SK-MEL-5 (cell line): ENCODE data around the gene LRBA. TPM values are rescaled to one million over a fixed set of nuclear protein-coding genes. Genes with fewer than 3 reads are reported as not detected.

ENCODE experiments used
- DNase-seq: peaks from one replicate; pipeline ENCODE4 v3.0.0-alpha.2; 2016; ENCODE audit warnings: low read depth, low spot score
- in situ Hi-C: cut with HindIII; loops from 2 replicates; pipeline ENCODE4 v1.10.0; 2016; ENCODE audit warnings: low sequenced_read_pairs, high pct_unique_total_duplicates, low pct_unique_long_range_greater_than_20kb
- total RNA-seq: library from RNA; depleted of rRNA; stranded (reverse); fragments of >200 nt; shearing (Covaris generic); gene quantifications from 2 replicates; pipeline ENCODE4 v1.2.3, GENCODE V29; 2014

LRBA gene
- total RNA-seq, 1 experiment from 2014 or later = 31.0 TPM

GRCh38 chr4:150354214-150354796 lies 660.8 kb downstream of the LRBA start:
- in situ Hi-C loops = no loop called here
- no peak for DNase-seq

GRCh38 chr4:150348079-150348478 lies 667.0 kb downstream of the LRBA start:
- in situ Hi-C loops = no loop called here
- DNase-seq = no peak

GRCh38 chr4:150345207-150345744 lies 669.8 kb downstream of the LRBA start:
- in situ Hi-C loops = no loop called here
- no peak for DNase-seq

GRCh38 chr4:150343796-150344195 lies 671.3 kb downstream of the LRBA start:
- no peak for DNase-seq
- in situ Hi-C loops = no loop called here

- no peak for DNase-seq
- in situ Hi-C loops = no loop called here
Observed at GRCh38 chr4:150342945-150343344, 672.1 kb downstream of the LRBA start.

GRCh38 chr4:150337734-150338133 lies 677.4 kb downstream of the LRBA start:
- in situ Hi-C loops = no loop called here
- DNase-seq = no peak

- no peak for DNase-seq
- in situ Hi-C loops = no loop called here
Observed at GRCh38 chr4:150336676-150337412, 678.2 kb downstream of the LRBA start.

- in situ Hi-C loops = no loop called here
- no peak for DNase-seq
Observed at GRCh38 chr4:150332961-150333360, 682.1 kb downstream of the LRBA start.

GRCh38 chr4:150332086-150332485 lies 683.0 kb downstream of the LRBA start:
- DNase-seq = no peak
- in situ Hi-C loops = no loop called here

- no peak for DNase-seq
- in situ Hi-C loops = no loop called here
Observed at GRCh38 chr4:150329373-150329772, 685.7 kb downstream of the LRBA start.

GRCh38 chr4:150328496-150328895 lies 686.6 kb downstream of the LRBA start:
- in situ Hi-C loops = no loop called here
- no peak for DNase-seq

- in situ Hi-C loops = no loop called here
- DNase-seq = no peak
Observed at GRCh38 chr4:150327262-150327780, 687.8 kb downstream of the LRBA start.

GRCh38 chr4:150325872-150326271 lies 689.2 kb downstream of the LRBA start:
- in situ Hi-C loops = no loop called here
- no peak for DNase-seq

- in situ Hi-C loops = no loop called here
- no peak for DNase-seq
Observed at GRCh38 chr4:150323406-150324325, 691.4 kb downstream of the LRBA start.

- DNase-seq = no peak
- in situ Hi-C loops = no loop called here
Observed at GRCh38 chr4:150322646-150323045, 692.4 kb downstream of the LRBA start.

GRCh38 chr4:150321113-150321512 lies 694.0 kb downstream of the LRBA start:
- DNase-seq = no peak
- in situ Hi-C loops = no loop called here

- no peak for DNase-seq
- in situ Hi-C loops = no loop called here
Observed at GRCh38 chr4:150318971-150319370, 696.1 kb downstream of the LRBA start.

- in situ Hi-C loops = no loop called here
- DNase-seq = no peak
Observed at GRCh38 chr4:150318527-150318926, 696.6 kb downstream of the LRBA start.
